Glomerular endothelial cell (primary cell): Measurements from ENCODE around the gene LPCAT3. TPM values are rescaled to one million over a fixed set of nuclear protein-coding genes. Genes with fewer than 3 reads are reported as not detected.
A peak's percentile ranks its signal among the peaks of the same experiment; 100 is the strongest.
"Not testable (repeated sequence)": the region's sequence is repeated elsewhere in the genome, so short reads cannot be mapped to it uniquely, and the experiment has no call there.

Experiments used
- DNase-seq: peaks from one replicate; pipeline ENCODE4 v3.0.0-alpha.2; 2011; ENCODE audit warnings: low read depth, low spot score; ENCODE audit errors: extremely low read depth
- total RNA-seq: library from RNA; depleted of rRNA; stranded (reverse); fragments of >200 nt; gene quantifications from 2 replicates; pipeline ENCODE4 v1.2.3, GENCODE V29; 2015

The LPCAT3 gene
- 15.4 and 19.4 TPM in 2 replicates for total RNA-seq

- DNase-seq, result peak; percentile 39
Measured at GRCh38 chr12:7018350-7019042, at the start of gene LPCAT3. TSS of gene LPCAT3 (minus strand) at chr12:7018476. CDS start at chr12:7018424, 52 bp downstream.

- no peak for DNase-seq
Measured at GRCh38 chr12:7067096-7067495, 48.8 kb upstream of the LPCAT3 start.

- DNase-seq, result no peak
Measured at GRCh38 chr12:7066596-7066995, 48.3 kb upstream of the LPCAT3 start.

GRCh38 chr12:7065073-7065623 lies 46.9 kb upstream of the LPCAT3 start:
- DNase-seq, result no peak

GRCh38 chr12:7064516-7064915 lies 46.2 kb upstream of the LPCAT3 start:
- no peak for DNase-seq

- DNase-seq, result no peak
Measured at GRCh38 chr12:7061596-7061995, 43.3 kb upstream of the LPCAT3 start.

GRCh38 chr12:7061138-7061537 lies 42.9 kb upstream of the LPCAT3 start:
- DNase-seq, result no peak

GRCh38 chr12:7060353-7060954 lies 42.2 kb upstream of the LPCAT3 start, which contains the start of gene C1S:
TSS of gene C1S (plus strand) at chr12:7060718. CDS start at chr12:7061913, 1,195 bp downstream.
- DNase-seq, result no peak

GRCh38 chr12:7059780-7060179 lies 41.5 kb upstream of the LPCAT3 start:
- DNase-seq, result no peak

GRCh38 chr12:7058850-7059395 lies 40.6 kb upstream of the LPCAT3 start:
- DNase-seq, result no peak

- no peak for DNase-seq
Measured at GRCh38 chr12:7058163-7058845, 40.0 kb upstream of the LPCAT3 start.

GRCh38 chr12:7055736-7056135 lies 37.5 kb upstream of the LPCAT3 start:
- DNase-seq, result not testable (repeated sequence)

GRCh38 chr12:7054925-7055324 lies 36.6 kb upstream of the LPCAT3 start:
- no peak for DNase-seq

- DNase-seq, result not testable (repeated sequence)
Measured at GRCh38 chr12:7049973-7050372, 31.7 kb upstream of the LPCAT3 start.

GRCh38 chr12:7049445-7049951 lies 31.2 kb upstream of the LPCAT3 start:
- not testable (repeated sequence) for DNase-seq

- DNase-seq, result no peak
Measured at GRCh38 chr12:7047306-7047705, 29.0 kb upstream of the LPCAT3 start.

- no peak for DNase-seq
Measured at GRCh38 chr12:7046383-7047105, 28.3 kb upstream of the LPCAT3 start.

- no peak for DNase-seq
Measured at GRCh38 chr12:7045913-7046312, 27.6 kb upstream of the LPCAT3 start.

GRCh38 chr12:7042842-7043241 lies 24.6 kb upstream of the LPCAT3 start:
- no peak for DNase-seq

- DNase-seq, result no peak
Measured at GRCh38 chr12:7039403-7039802, 21.1 kb upstream of the LPCAT3 start.
